ENCODE results near the gene JMJD8.

JMJD8 gene

DNA sequence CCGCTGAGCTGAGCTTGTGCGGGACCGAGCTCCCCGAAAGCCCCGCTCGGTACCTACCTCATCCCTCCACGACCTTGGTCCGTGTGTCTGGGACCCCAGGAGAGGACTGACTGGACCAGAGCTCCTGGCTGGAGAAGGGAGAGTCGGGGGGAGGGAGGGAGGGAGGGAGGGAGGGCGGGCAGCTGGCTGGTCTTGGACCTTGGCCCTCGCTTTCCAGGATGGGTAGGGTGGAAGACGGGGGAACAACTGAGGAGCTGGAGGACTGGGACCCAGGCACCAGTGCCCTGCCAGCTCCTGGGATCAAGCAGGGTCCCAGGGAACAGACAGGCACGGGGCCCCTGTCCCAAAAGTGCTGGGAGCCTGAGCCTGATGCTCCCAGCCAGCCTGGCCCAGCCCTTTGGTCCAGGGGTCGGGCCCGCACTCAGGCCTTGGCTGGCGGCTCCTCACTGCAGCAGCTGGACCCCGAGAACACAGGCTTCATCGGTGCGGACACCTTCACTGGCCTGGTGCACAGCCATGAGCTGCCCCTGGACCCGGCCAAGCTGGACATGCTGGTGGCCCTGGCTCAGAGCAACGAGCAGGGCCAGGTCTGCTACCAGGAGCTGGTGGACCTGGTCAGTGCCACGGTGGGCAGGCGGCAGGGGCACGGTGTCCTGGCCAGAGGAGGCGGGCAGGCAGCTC lies 8.1 kb downstream of the JMJD8 start:
- no peak for DNase-seq (ENCODE audit: low spot score)

DNA sequence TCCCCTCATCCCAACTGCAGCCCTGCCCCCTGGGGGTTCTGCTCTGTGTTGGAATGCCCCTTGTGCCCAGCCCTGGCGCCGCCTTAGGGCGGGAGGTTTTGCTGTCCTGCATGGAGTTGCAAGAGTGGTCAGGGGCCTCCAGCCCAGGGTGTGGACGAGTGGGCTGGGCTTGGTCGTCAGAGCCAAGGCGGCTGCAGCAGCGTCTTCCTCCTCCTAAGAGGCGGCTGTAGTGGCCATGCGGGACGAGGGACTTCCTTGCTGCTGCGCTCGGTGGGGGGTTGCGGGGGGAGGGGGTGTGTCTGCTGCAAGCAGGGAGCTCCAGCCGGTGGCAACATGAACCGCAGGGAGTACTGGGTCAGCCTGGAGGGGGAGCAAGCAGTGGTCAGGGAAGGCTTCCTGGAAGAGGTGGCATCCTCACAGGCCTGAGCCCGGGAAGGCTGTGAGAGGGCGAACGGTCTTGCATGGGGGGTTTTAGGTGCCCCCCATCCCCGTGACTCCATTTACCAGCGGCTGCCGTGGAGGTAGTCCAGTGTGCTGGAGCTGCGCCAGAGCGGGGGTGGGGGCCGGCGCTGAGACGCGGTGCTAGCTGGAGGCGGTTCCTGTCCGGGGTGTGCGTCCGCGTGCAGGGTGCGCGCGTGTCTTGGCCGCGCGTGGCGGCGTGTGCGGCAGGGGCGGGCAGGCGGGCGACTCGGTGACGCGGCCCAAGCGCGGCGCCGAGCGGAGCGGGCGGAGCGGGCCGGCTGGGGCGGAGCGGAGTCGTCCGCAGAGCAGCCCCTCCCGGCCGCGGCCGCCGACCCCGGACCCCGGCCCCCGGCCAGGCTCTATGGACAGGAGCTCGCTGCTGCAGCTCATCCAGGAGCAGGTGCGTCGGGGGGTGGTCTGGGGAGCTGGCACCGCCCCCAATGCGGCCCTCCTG lies 8.9 kb downstream of the JMJD8 start, which contains the start of gene RHBDL1:
RHBDL1 (plus strand) TSS at position 704 of the 916 bp plus-strand sequence; CDS start at position 824, 120 bp downstream.
- DNase-seq (ENCODE audit: low spot score) = no peak

DNA sequence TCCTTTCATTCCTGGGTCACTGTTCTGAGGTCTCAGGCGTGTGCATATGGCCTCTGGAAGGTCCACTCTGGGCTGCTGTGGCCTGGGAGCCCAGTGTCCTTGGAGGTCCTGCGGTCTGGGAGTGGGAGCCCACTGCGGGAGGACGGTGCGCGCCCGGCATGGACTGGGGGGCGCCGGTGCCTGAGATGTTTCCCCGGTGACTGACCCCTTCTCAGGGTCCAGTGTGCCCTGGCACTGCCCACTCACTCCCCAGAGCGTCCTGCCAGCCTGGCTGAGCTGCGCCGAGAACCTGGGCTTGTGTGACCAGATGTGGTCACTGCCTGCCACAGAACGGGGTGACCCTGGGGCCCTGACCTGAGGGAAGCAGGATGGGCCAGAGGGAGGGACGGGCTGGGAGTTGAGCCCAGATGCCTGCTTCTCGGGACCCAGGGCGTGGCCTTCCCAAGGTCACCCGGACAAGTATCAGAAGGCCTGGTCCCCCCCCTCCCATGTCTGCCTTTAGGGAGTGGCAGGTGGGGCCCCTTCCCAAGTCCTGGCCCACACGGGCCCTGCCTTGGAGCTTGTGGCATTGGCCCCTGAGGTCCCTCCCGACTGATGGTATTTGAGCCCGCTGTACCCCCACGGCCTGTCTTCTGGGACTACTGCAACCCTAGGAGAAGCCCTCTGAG lies 9.8 kb downstream of the JMJD8 start:
- no peak for DNase-seq (ENCODE audit: low spot score)

DNA sequence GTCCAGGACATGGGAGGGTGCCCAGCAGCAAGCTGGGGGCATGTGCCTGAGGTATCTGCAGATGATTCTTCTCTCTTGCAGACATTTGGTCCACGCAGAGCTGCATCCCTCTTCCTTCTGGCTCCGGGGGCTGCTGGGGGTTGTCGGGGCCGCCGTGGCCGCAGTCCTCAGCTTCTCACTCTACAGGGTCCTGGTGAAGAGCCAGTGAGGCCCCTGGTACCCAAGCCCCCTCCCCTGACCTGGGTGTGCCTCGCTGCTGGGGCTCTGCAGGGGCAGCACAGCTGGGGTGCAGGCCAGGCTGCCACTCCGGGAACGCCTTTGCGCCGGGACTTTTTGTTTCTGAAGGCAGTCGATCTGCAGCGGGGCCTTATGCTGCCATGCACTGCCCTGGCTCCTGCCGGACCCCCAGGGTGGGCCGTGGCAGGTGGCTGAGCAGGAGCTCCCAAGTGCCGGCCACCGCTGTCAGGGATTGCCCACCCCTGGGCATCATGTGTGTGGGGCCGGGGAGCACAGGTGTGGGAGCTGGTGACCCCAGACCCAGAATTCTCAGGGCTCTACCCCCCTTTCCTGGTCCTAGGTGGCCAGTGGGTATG lies 10.6 kb downstream of the JMJD8 start:
- no peak for DNase-seq (ENCODE audit: low spot score)

DNA sequence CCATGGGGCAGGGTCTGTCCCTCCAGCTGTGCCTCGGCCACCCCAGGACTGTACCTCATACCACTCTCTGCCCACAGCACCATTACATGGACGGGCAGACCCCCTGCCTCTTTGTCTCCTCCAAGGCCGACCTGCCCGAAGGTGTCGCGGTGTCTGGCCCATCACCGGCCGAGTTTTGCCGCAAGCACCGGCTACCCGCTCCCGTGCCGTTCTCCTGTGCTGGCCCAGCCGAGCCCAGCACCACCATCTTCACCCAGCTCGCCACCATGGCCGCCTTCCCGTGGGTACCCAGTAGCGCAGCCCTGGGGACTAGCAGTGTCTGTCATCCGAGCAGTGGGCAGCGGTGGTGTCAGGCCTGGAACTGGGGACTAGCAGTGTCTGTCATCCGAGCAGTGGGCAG lies 11.3 kb downstream of the JMJD8 start:
- DNase-seq (ENCODE audit: low spot score) = no peak

DNA sequence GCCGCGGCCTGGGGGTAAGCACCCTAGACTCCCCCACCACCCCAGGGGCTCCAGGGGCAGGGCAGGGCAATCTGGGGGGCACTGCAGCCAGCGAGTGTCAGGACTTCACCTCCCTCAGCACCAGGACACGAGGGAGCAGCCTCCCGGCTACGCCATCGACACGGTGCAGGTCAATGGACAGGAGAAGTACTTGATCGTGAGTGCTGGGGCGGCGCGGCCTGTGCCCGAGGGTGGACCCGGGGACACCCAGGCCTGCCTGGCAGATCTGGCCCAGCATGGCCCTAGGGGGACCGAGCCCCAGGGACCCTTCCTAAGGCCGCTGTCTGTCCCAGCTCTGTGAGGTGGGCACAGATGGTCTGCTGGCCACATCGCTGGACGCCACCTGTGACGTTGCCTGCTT lies 11.8 kb downstream of the JMJD8 start:
- DNase-seq (ENCODE audit: low spot score) = no peak

DNA sequence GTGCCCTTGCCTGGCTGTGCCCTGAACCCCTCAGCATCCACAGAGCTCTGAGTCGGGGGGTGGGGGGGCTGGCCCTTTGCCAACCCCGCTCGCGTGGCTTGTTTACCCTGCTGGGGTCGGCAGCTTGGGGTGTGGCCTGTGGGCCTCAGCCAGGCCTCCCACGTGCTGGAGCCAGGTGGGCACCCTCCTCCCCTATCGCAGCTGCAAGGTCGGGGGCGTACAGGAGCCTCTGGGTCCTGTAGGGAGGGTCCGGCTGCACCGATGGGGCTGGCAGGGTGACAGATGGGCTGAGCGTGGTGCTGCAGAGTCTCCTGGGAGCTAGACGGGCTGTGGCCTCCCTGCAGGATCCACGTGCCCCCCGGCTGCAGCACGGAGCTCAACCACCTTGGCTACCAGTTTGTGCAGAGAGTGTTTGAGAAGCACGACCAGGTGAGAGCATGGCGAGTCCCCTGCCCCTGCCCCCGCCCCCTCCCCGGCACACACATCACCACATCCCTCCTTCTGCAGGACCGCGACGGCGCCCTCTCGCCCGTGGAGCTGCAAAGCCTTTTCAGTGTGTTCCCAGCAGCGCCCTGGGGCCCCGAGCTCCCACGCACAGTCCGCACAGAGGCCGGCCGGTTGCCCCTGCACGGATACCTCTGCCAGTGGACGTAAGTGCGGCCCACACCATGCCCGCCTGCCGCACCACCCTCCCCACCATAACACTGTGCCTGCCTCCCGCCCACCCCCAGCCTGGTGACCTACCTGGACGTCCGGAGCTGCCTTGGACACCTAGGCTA lies 12.6 kb downstream of the JMJD8 start:
- no peak for DNase-seq (ENCODE audit: low spot score)

DNA sequence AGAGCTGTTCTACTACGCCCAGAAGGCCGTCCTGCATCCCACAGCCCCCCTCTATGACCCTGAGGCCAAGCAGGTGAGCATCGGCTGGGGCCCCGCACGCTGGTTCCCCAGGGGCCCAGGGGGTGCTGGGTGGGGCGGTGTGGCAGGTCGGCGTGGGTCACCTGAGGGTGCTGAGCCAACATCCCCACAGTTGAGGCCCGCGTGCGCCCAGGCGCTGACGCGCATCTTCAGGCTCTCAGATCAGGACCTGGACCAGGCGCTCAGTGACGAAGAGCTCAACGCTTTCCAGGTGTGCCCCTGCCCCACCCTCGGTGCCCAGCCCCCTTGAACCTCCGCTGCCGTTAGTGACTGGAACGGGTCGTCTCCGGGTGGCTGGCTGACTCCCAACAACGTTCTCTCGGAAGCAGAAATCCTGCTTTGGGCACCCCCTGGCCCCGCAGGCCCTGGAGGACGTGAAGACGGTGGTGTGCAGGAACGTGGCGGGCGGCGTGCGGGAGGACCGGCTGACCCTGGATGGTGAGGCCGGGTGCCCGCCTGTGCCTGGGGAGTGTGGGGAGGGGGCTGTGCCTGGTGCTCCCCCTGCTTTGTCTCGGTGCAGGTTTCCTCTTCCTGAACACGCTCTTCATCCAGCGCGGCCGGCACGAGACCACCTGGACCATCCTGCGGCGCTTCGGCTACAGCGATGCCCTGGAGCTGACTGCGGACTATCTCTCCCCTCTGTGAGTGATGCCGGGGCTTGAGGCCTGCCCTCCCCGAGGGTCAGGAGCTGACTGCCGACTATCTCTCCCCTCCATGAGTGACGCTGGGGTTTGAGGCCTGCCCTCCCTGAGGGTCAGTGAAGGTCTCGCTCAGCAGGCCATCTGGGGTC lies 13.4 kb downstream of the JMJD8 start:
- no peak for DNase-seq (ENCODE audit: low spot score)

DNA sequence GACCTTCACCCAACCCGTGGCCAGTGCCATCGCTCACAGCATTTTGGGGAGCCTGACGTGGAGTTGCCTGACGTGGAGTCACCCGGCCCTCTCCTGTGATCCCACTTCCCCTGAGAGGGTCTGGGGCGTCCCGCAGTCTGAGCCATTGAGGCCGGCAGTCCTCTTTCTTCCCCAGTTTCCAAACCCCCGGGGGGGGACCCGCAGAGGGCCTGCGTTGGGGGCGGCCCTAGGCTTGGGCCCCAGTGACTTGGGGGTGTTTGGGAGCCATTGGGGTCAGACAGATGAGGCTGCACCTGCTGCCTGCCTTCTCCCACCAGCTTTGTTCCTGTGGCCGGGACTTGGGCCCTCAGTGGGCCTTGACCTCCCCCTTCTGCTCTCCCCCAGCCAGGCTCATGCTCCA lies 14.5 kb downstream of the JMJD8 start:
- no peak for DNase-seq (ENCODE audit: low spot score)

DNA sequence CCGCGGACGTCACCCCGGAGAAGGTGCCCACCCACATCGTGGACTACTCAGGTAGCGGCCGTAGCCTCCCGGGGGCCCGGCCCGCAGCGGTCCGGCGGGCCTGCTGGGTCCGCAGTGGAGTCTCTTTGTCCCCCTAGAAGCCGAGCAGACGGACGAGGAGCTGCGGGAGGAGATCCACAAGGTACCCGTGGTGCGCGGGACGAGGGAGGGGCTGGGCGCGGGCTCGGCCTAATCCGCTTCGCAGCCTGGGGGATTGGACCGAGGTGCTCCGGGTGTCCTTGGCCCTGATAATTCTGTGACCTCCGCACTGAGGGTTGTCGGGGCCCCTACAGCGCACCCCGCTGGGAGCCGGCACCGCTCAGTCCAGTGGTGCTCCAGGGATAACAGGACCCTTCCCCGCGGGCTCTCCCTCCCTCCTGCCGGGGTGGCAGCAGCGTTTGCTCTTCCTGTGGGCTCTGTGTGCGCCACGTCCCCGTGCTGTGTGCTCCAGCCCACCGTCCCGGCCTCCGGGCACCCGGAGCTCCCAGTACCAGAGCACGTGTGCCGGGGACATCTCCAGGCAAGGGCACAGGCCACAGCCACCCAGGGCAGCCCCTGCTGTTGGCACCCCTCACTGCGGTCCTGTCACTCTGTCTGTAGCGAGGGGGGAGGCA lies 15.5 kb downstream of the JMJD8 start:
- DNase-seq (ENCODE audit: low spot score) = peak; percentile 28

DNA sequence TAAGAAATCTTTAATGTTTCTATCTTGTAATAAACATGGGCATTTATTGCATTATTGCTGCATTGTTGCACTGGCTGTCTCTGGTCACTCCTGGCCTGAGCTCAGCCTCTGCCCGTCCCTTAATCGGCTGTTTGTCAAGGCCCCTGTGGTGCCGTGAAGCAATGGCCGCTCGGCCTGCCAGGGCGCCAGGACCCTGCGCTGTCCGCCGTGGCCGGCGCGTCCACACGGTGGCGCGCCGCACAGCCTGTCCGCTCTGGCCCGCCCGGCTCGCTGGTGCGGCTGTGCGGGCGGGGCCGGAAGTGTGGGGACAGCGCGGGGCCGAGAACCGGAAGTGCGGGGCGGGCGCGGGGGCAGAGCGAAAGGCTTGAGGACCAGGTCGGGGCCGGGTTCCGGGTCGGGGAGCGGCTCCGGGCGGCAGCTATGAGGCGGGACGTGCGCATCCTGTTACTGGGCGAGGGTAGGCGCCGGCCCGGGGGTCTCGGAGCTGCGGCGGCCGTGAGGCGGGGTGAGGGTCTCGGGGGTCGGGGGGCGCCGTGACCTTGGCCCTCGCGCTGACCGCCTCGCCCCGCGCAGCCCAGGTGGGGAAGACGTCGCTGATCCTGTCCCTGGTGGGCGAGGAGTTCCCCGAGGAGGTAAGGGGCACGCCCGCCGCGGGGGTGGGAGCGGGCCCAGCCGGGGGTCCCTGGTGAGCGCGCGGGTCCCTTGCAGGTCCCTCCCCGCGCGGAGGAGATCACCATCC lies 16.2 kb downstream of the JMJD8 start, which contains the start of gene RHOT2:
RHOT2 (plus strand) TSS at position 353 of the 739 bp plus-strand sequence; CDS start at position 421, 68 bp downstream.
- DNase-seq (ENCODE audit: low spot score) = peak; percentile 89

DNA sequence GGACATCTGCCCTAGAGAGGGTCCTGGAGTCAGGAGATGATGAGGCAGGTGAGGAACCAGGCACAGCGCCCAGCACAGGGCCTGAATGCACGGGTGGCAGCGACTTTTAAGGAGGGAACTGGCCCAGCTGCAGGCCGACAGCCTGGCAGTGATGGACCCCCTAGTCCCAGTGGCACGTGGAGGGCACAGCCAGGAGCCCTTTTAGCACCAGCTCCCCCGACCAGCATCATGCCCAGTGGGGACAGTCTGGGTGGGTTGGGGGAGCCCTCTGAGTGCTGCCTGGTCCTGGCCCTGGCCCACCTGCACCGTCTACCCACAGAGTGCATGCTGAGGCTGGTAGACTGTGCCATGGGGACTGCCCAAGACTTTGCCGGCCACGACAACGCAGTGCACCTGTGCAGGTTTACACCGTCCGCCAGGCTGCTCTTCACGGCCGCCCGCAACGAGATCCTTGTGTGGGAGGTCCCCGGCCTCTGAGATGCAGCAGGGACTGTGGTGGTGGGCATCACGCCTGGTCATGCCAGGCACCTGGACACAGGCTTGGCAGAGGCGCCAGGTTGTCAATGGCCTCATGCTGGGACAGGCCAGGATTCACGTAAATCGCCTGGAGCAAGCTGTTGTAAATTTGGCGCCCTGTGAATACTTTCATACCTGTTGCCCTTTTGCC lies 16.9 kb downstream of the JMJD8 start:
- no peak for DNase-seq (ENCODE audit: low spot score)

DNA sequence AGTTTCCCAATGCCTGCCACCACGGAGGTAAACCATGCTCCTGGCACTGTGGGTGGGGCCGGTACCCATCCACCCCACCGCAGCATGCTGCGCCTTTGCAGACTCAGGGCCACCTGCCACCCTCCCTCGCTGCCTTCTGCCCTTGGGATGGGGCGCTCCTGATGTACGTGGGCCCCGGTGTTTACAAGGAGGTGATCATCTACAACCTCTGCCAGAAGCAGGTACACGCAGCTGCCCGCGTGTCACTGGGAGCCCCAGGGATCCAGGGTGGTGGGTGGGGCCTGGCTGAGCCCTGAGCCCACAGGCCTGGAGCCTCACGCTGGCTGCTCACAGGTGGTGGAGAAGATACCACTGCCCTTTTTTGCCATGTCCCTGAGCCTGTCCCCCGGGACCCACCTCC lies 17.6 kb downstream of the JMJD8 start:
- DNase-seq (ENCODE audit: low spot score) = no peak

DNA sequence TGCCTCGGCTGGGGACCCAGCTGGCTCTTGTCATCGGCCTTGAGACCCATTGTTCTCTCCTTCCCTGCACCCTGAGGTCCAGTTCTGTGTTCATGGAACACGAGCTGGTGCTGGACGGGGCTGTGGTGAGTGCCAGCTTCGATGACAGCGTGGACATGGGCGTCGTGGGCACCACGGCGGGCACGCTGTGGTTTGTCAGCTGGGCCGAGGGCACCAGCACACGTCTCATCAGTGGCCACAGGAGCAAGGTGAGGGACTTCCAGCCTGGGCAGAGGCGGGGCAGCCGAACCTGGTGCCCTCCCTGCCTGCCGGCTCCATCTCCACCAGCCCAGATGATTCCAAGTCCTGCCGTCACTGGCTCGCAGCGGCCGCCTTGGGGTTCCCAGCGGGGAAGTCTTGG lies 21.5 kb downstream of the JMJD8 start:
- DNase-seq (ENCODE audit: low spot score) = no peak

DNA sequence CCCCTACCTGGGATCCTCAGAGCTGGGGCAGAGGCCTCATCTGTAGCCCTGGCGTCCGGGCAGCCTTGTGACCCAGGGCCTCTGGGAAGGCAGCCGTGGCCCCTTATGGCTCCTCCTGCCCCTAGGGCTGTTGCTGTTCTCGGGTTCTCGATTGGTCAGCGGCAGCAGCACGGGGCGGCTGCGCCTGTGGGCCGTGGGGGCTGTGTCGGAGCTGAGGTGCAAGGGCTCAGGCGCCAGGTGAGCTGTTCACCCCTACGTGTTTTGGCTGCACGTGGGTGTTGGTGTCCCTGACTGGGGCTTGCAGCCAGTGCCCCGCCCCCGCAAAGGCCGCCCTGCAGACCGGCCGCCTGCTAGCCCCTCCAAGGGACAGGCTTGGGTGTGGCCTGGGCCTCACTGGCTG lies 22.0 kb downstream of the JMJD8 start:
- no peak for DNase-seq (ENCODE audit: low spot score)

DNA sequence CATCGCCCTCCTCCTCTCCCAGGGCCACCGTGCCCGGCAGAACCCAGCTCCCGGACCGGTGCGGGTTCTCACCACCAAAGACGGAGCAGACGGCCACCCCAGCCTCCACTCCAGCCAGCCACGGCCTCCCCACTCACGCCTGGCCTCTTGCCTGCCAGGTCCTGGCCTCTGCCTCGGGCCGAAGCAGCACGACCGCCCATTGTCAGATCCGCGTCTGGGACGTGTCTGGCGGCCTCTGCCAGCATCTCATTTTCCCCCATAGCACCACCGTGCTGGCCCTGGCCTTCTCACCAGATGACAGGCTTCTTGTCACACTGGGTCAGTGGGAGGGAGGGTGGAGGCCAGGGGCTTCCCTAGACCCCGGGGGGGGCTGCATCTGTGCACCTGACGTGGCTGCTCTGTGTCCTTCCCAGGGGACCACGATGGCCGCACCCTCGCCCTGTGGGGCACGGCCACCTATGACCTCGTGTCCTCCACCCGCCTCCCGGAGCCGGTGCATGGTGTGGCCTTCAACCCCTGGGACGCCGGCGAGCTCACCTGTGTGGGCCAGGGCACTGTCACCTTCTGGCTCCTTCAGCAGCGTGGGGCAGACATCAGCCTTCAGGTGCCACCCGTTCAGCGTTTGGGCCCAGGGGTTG lies 22.8 kb downstream of the JMJD8 start:
- no peak for DNase-seq (ENCODE audit: low spot score)

DNA sequence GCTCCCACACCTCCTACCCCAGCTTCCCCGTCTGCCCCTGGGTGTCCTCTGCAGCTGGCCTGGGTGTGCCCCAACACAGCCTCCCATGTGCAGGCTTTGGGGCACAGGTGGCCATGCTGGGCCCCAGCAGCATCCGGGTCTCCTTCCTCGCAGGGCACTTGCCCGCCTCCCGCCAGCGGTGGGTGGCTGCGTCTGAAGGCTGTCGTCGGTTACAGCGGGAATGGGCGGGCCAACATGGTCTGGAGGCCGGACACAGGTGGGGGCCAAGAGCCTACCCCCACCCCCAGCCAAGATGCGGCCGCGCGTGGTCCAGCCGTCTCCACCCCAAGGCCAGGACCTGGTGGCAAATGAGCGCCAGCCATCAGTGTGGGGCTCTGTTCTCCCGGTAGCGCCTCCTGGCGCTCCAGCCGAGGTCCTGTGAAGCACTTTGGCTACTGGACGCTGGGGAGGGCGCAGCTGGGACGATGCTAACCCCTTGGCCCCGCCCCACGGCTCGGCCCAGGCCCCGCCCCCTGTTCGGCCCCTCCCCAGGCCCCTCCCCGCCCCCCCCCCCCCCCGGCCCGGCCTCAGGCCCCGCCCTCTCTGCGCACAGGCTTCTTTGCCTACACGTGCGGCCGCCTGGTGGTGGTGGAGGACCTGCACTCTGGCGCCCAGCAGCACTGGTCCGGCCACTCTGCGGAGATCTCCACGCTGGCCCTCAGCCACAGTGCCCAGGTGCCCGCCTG lies 23.5 kb downstream of the JMJD8 start:
- peak; percentile 92 for DNase-seq (ENCODE audit: low spot score)

DNA sequence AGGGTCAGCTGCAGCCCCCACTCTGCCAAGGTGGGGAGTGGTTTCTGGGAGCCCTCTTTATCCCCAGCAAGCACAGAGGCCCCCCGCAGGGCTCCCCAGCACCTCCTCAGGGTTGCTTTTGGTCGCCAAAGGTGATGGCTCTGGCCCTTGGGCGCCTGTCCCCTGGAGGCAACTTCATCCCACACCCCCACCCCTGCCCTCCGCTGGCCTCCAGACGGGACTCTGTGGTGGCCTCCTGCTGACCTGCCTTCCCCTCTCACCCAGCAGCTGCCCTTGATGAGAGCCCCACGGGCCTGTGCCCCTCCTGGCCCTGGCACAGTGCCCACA lies 24.0 kb downstream of the JMJD8 start:
- DNase-seq (ENCODE audit: low spot score) = no peak

Data from hepatic stellate cell (primary cell).